GM12892 (cell line): ENCODE data around the gene CRYBG2.
A peak's percentile ranks its signal among the peaks of the same experiment; 100 is the strongest.

ENCODE experiments used
- POLR2A ChIP-seq: IDR thresholded peaks from 2 replicates; pipeline ENCODE4 v1.6.1; 2011; ENCODE audit warnings: low read depth, low read length, control low read depth
- POLR2AphosphoS5 ChIP-seq: IDR thresholded peaks from 2 replicates; pipeline ENCODE4 v1.6.1; 2011; ENCODE audit warnings: low read depth, low read length, control low read depth

- no peak for TF ChIP-seq POLR2A
- TF ChIP-seq POLR2AphosphoS5, result peak; percentile 4; the same call in 1 of the 2 replicates
These were observed 75.0 kb downstream of the CRYBG2 start for GRCh38 chr1:26278724-26279455.
